Activated CD8-positive, alpha-beta T cell treated with anti-CD3 and anti-CD28 coated beads for 36 hours (primary cell): Measurements from ENCODE around the gene VSTM4. TPM values are rescaled to one million over a fixed set of nuclear protein-coding genes. Genes with fewer than 3 reads are reported as not detected.

ENCODE experiments used
- ATAC-seq: fragments of 200-7000 bp; cut with Tn5 transposase; one replicate; pipeline ENCODE4 v1.10.0; 2021; ENCODE audit warnings: mild to moderate bottlenecking, moderate library complexity
- CTCF ChIA-PET: fragments of 350-600 bp; sonication (Branson Sonifier 250); formaldehyde crosslinking; loops from one replicate; lab custom pipeline; 2021; ENCODE audit warnings: antibody characterized with exemption; lab: Charles Lee
- POLR2A ChIA-PET: fragments of 350-600 bp; sonication (Branson Sonifier 250); formaldehyde crosslinking; loops from one replicate; lab custom pipeline; 2021; ENCODE audit warnings: antibody characterized with exemption; lab: Charles Lee
- DNase-seq: peaks from one replicate; pipeline ENCODE4 v3.0.0-alpha.2; 2020
- H3K27ac Mint-ChIP-seq: one replicate; pipeline ENCODE4 v1.8.0; 2021; ENCODE audit warnings: mild to moderate bottlenecking, mixed read lengths
- H3K27me3 Mint-ChIP-seq: one replicate; pipeline ENCODE4 v1.8.0; 2021; ENCODE audit warnings: mixed read lengths
- H3K36me3 Mint-ChIP-seq: one replicate; pipeline ENCODE4 v1.8.0; 2021; ENCODE audit warnings: low read depth, mixed read lengths
- H3K4me1 Mint-ChIP-seq: one replicate; pipeline ENCODE4 v1.8.0; 2021; ENCODE audit warnings: low read depth, mixed read lengths
- H3K4me3 Mint-ChIP-seq: one replicate; pipeline ENCODE4 v1.8.0; 2021; ENCODE audit warnings: mild to moderate bottlenecking, moderate library complexity, mixed read lengths
- H3K9me3 Mint-ChIP-seq: one replicate; pipeline ENCODE4 v1.8.0; 2021; ENCODE audit warnings: mixed read lengths
- CTCF ChIP-seq: fragments of 200-600 bp; IDR thresholded peaks from one replicate; pipeline ENCODE4 v1.8.0; 2022; ENCODE audit warnings: antibody characterized with exemption, mild to moderate bottlenecking
- intact Hi-C: fragments of 100-400 bp; cut with micrococcal nuclease; formaldehyde crosslinking; loops from one replicate; pipeline ENCODE4 v1.10.0; 2022
- total RNA-seq, 2 experiments: library from RNA; stranded (reverse); gene quantifications; one replicate each; pipeline ENCODE4 v1.2.3, GENCODE V29; 2021

Gene VSTM4
- total RNA-seq, 2 experiments from 2014 or later, result 0.04 to 0.09 TPM

- no peak overlapping the region for H3K4me3 Mint-ChIP-seq
- POLR2A ChIA-PET, result no interaction called here
- DNase-seq (no peak), ATAC-seq (no peak)
- CTCF ChIA-PET, result no interaction called here
- TF ChIP-seq CTCF, result no peak
- intact Hi-C loops, result no loop called here
- H3K4me1 Mint-ChIP-seq, result no peaks in the 10 kb centered on the region
- no peaks in the 10 kb centered on the region for H3K9me3 Mint-ChIP-seq
- H3K27me3 Mint-ChIP-seq, result no peaks in the 10 kb centered on the region
- H3K27ac Mint-ChIP-seq, result no peak overlapping the region
- no peaks in the 10 kb centered on the region for H3K36me3 Mint-ChIP-seq
These were observed 137.0 kb downstream of the VSTM4 start for GRCh38 chr10:48978318-48978717.

DNA sequence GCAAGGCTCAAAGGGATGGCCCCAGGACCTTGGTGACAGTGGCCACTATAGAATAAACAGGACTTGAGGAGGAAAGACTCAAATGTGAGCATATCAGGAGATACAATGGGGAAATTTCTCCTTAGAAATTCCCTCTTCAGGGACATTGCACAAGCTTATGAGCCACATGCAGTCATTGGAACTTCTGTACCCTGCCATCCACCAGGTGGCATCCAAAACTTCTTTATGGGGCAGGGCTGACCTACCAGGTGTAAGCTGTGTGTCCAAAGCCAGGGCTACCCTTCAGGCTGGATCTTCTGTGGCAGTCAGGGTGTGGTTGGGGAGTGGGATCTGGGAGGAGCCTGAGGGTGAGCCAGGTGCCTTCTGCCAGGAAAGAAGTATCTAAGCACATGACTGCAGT lies 139.1 kb downstream of the VSTM4 start:
- no peak overlapping the region for H3K27ac Mint-ChIP-seq
- ChIA-PET POLR2A (no interaction called here), CTCF (no interaction called here)
- no peak for ATAC-seq
- H3K36me3 Mint-ChIP-seq, result no peaks in the 10 kb centered on the region
- no peaks in the 10 kb centered on the region for H3K27me3 Mint-ChIP-seq
- H3K4me3 Mint-ChIP-seq, result no peak overlapping the region
- intact Hi-C loops, result no loop called here
- H3K9me3 Mint-ChIP-seq, result no peaks in the 10 kb centered on the region
- peak; percentile 6 for DNase-seq
- no peak for TF ChIP-seq CTCF
- H3K4me1 Mint-ChIP-seq, result no peaks in the 10 kb centered on the region

DNA sequence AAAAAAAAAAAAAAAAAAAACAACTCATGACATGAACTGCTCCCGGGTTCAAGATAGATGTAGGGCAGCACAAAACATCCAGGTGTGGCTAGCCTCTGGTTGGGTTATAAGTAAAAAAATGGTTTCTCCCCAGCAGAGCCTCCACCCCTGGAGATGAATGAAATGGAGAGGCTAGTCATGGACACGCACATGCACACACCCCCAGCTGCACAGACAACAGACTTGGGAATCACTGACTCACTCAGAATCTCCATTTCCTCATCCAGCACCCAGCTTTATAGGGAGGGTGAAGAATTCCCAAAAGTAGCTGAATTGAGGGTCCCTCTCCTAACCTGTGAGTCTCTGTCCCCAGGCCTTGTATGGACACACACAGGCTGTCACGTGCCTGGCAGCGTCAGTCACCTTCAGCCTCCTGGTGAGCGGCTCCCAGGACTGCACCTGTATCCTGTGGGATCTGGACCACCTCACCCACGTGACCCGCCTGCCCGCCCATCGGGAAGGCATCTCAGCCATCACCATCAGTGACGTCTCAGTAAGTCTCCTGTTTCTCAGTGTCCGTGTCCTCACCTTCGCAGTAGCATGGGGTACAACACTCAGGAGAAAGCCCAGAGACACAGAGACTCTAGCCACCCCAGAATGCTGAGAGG lies 140.7 kb downstream of the VSTM4 start:
- ATAC-seq, result no peak
- CTCF ChIA-PET, result no interaction called here
- no peak for DNase-seq
- intact Hi-C loops, result no loop called here
- H3K27ac Mint-ChIP-seq, result no peak overlapping the region
- H3K36me3 Mint-ChIP-seq, result no peaks in the 10 kb centered on the region
- H3K9me3 Mint-ChIP-seq, result no peaks in the 10 kb centered on the region
- no peaks in the 10 kb centered on the region for H3K4me1 Mint-ChIP-seq
- POLR2A ChIA-PET, result no interaction called here
- TF ChIP-seq CTCF, result no peak
- H3K4me3 Mint-ChIP-seq, result no peak overlapping the region
- no peaks in the 10 kb centered on the region for H3K27me3 Mint-ChIP-seq

DNA sequence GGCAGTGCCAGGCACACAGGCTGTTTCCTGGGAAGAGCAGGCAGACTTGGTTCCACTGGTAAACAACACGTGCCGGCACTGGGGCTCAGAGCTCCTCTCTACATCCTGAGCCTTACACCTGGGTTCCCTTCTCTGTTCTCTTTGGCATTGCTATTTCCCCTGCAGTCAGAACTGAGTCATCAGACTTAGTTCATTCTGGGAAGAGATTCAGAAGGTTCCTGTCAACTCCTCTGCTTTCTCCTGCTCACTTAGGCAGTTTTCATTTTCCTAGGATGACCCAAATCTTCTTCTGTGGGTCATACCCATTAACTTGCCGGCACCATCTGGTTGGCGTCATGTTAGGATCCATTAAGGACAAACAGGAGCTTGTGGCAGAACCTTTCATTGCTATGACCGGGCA lies 142.3 kb downstream of the VSTM4 start:
- DNase-seq, result no peak
- TF ChIP-seq CTCF, result no peak
- ChIA-PET POLR2A (no interaction called here), CTCF (no interaction called here)
- Mint-ChIP-seq H3K9me3 (no peaks in the 10 kb centered on the region), H3K27ac (no peak overlapping the region), H3K36me3 (no peaks in the 10 kb centered on the region), H3K4me1 (no peaks in the 10 kb centered on the region), H3K27me3 (no peaks in the 10 kb centered on the region), H3K4me3 (no peak overlapping the region)
- intact Hi-C loops, result no loop called here
- ATAC-seq, result no peak

GRCh38 chr10:48970654-48971053 lies 144.7 kb downstream of the VSTM4 start:
- TF ChIP-seq CTCF, result no peak
- intact Hi-C loops, result no loop called here
- ChIA-PET POLR2A (interaction anchor here (0.6 kb wide), 1 partner anchor 899 kb away, joined by 3 read pairs; no protein-coding TSS in a partner anchor), CTCF (no interaction called here)
- ATAC-seq, result no peak
- no peaks in the 10 kb centered on the region for H3K27me3 Mint-ChIP-seq
- no peaks in the 10 kb centered on the region for H3K9me3 Mint-ChIP-seq
- no peaks in the 10 kb centered on the region for H3K36me3 Mint-ChIP-seq
- no peak overlapping the region for H3K4me3 Mint-ChIP-seq
- DNase-seq, result no peak
- H3K4me1 Mint-ChIP-seq, result no peaks in the 10 kb centered on the region
- H3K27ac Mint-ChIP-seq, result no peak overlapping the region
